ENCODE results near the gene NEK6.

- TF ChIP-seq NFIC (IDR thresholded peaks at IDR 0.05; ENCODE audit: low read depth, low read length) (no peak), MAX (IDR thresholded peaks at IDR 0.05; ENCODE audit: low read depth, low read length) (no peak), POLR2A (IDR thresholded peaks at IDR 0.05; ENCODE audit: low read depth, low read length) (no peak), SKIL (IDR thresholded peaks at IDR 0.05; ENCODE audit: low read depth, poor library complexity, severe bottlenecking) (no peak), EZH2 (IDR thresholded peaks at IDR 0.05; ENCODE audit: borderline replicate concordance, control insufficient read depth, low read depth, low read length) (no peak), CTCF (IDR thresholded peaks at IDR 0.05 in 2 of 3, conservative IDR thresholded peaks at IDR 0.05 in 1 of 3; ENCODE audit: control insufficient read depth in 2 of 3, extremely low read depth in 1 of 3, insufficient read depth in 1 of 3, low read depth in 3 of 3, low read length in 3 of 3) (no peak), TCF7 (IDR thresholded peaks at IDR 0.05; ENCODE audit: borderline replicate concordance) (no peak), YY1 (IDR thresholded peaks at IDR 0.05; ENCODE audit: low read depth, low read length) (no peak), IRF3 (IDR thresholded peaks at IDR 0.05) (no peak), JUNB (IDR thresholded peaks at IDR 0.05) (no peak), SPI1 (IDR thresholded peaks at IDR 0.05; ENCODE audit: borderline replicate concordance, insufficient read depth, low read depth, low read length) (no peak), BMI1 (IDR thresholded peaks at IDR 0.05; ENCODE audit: borderline replicate concordance) (no peak), JUND (IDR thresholded peaks at IDR 0.05; ENCODE audit: low read depth, low read length) (no peak)
Measured at GRCh38 chr9:124384210-124384609, 126.5 kb downstream of the NEK6 start.

All from GM12878 (cell line).